Nephron (organoid): ENCODE results near the gene CLIC1.

Source experiments
- H3K27ac Mint-ChIP-seq, 3 experiments: 2 replicates each; pipeline ENCODE4 v1.8.0; 2020; ENCODE audit warnings: mixed read lengths in 3 of 3, mild to moderate bottlenecking in 2 of 3, moderate library complexity in 1 of 3
- H3K27me3 Mint-ChIP-seq: 2 replicates; pipeline ENCODE4 v1.8.0; 2021; ENCODE audit warnings: low read depth, mild to moderate bottlenecking, moderate library complexity, mixed read lengths
- H3K36me3 Mint-ChIP-seq: 2 replicates; pipeline ENCODE4 v1.8.0; 2020; ENCODE audit warnings: low read depth, mixed read lengths
- H3K4me1 Mint-ChIP-seq: 2 replicates; pipeline ENCODE4 v1.8.0; 2020; ENCODE audit warnings: mixed read lengths
- H3K4me3 Mint-ChIP-seq, 3 experiments: 2 replicates each; pipeline ENCODE4 v1.8.0; 2020; ENCODE audit warnings: mild to moderate bottlenecking in 3 of 3, mixed read lengths in 3 of 3, moderate library complexity in 2 of 3
- H3K9me3 Mint-ChIP-seq: 2 replicates; pipeline ENCODE4 v1.8.0; 2020; ENCODE audit warnings: mixed read lengths
- CTCF ChIP-seq, 3 experiments: fragments of 200-600 bp; sonication (generic); IDR thresholded peaks; one replicate each; pipeline ENCODE4 v1.5.0; 2021; ENCODE audit warnings: antibody characterized with exemption in 3 of 3; ENCODE audit not compliant: unreplicated experiment in 3 of 3

Gene CLIC1

GRCh38 chr6:31719001-31719400 is 17.3 kb downstream of the CLIC1 start:
- Mint-ChIP-seq H3K4me3 (no peak overlapping the region), H3K27ac (no peak overlapping the region), H3K36me3 (peaks cover 3% of the 10 kb centered on the region), H3K4me1 (peaks cover 15% of the 10 kb centered on the region), H3K9me3 (no peaks in the 10 kb centered on the region), H3K27me3 (peaks cover 4% of the 10 kb centered on the region)
- no peak for TF ChIP-seq CTCF (IDR thresholded peaks at IDR 0.05; ENCODE audit: unreplicated experiment in 3 of 3)

GRCh38 chr6:31718265-31718664 is 18.1 kb downstream of the CLIC1 start:
- Mint-ChIP-seq H3K27ac (no peak overlapping the region), H3K9me3 (no peaks in the 10 kb centered on the region), H3K4me3 (no peak overlapping the region), H3K27me3 (peaks cover 4% of the 10 kb centered on the region), H3K36me3 (no peaks in the 10 kb centered on the region), H3K4me1 (peaks cover 21% of the 10 kb centered on the region)
- no peak for TF ChIP-seq CTCF (IDR thresholded peaks at IDR 0.05; ENCODE audit: unreplicated experiment in 3 of 3)

DNA sequence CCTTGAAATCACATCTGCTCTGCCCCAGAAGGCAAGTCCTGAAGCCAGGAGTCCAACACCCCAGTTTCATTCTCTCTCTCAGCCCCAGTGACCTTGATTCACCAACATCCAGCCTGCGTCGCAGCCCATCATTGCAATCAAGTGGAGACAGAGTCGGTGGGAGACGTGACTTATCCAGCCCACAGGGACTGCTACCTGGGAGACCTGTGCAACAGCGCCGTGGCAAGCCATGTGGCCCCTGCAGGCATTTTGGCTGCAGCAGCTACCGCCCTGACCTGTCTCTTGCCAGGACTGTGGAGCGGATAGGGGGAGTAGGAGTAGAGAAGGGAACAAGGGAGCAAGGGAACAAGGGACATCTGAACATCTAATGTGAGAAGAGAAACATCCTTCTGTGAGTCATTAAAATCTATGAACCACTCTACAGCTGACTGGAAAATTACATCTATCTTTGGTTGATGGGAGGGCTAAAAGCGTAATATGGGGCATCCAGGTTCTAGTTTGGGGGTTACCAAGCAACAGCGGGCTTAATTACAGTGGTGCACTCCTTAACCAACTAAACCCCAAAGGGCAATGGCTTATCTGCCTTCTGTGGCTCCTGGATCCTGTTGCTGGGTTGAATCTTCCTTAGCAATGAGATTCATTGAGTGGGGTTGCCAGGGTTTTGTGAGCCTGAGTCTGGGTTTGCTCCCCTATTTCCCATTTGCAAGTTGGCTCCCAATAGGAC is 18.7 kb downstream of the CLIC1 start:
- no peaks in the 10 kb centered on the region for H3K36me3 Mint-ChIP-seq
- H3K27me3 Mint-ChIP-seq = peaks cover 5% of the 10 kb centered on the region
- no peak for TF ChIP-seq CTCF (IDR thresholded peaks at IDR 0.05; ENCODE audit: unreplicated experiment in 3 of 3)
- H3K4me3 Mint-ChIP-seq = no peak overlapping the region
- peaks cover 26% of the 10 kb centered on the region for H3K4me1 Mint-ChIP-seq
- H3K9me3 Mint-ChIP-seq = no peaks in the 10 kb centered on the region
- no peak overlapping the region for H3K27ac Mint-ChIP-seq

- TF ChIP-seq CTCF (IDR thresholded peaks at IDR 0.05; ENCODE audit: unreplicated experiment in 3 of 3) = no peak
- H3K4me1 Mint-ChIP-seq = peaks cover 36% of the 10 kb centered on the region
- peaks cover 8% of the 10 kb centered on the region for H3K27me3 Mint-ChIP-seq
- peak within 1 kb of the TSS in 2 of 3 experiments; percentile 28 to 37 for H3K4me3 Mint-ChIP-seq
- H3K27ac Mint-ChIP-seq = peak within 1 kb of the TSS; percentile 83 to 93 (median 92)
- no peaks in the 10 kb centered on the region for H3K9me3 Mint-ChIP-seq
- H3K36me3 Mint-ChIP-seq = no peaks in the 10 kb centered on the region
These were observed 21.0 kb downstream of the CLIC1 start, which contains the start of gene LY6G6D for GRCh38 chr6:31715022-31715958. TSS of gene LY6G6D (plus strand) at chr6:31715348. CDS start at chr6:31715356, 8 bp downstream.

DNA sequence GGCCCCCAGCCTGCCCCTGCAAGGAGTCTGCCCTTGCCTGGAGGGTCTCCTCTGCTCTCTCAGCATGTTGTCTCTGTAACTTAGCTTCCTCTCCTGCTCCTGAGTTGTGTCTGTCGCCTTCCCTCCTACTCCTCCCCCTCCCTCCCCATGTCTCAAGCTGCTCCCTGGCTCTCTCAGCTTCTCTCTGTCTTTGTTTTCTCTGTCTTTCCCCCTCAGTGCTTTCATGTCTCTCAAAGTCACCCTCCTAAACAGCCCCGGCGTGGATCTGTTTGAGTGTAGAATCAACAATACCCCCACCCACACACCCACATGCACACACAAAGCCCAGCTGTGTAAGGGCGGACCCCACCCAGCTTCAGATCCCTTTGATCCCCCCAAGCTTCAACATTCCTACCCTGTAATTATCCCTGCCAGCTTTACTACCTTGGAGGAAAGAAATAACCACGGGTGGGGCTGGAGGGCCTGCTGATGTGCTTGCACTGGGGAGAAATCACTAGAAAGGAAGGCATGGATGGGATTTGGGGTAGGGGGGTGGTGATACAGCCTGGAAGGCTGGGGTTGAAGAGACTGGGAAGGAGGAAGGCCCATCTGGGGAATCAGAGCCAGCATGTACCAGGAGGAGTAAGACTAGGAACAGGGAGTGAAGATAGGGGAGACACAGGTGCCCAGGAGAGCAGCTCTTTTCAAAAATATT is 22.2 kb downstream of the CLIC1 start:
- peaks cover 36% of the 10 kb centered on the region for H3K4me1 Mint-ChIP-seq
- no peaks in the 10 kb centered on the region for H3K36me3 Mint-ChIP-seq
- H3K27me3 Mint-ChIP-seq = peaks cover 5% of the 10 kb centered on the region
- peak overlapping the region; percentile 83 to 93 (median 92) for H3K27ac Mint-ChIP-seq
- TF ChIP-seq CTCF (IDR thresholded peaks at IDR 0.05; ENCODE audit: unreplicated experiment in 3 of 3) = no peak
- peak overlapping the region; percentile 17 to 37 (median 28) for H3K4me3 Mint-ChIP-seq
- no peaks in the 10 kb centered on the region for H3K9me3 Mint-ChIP-seq
